H9 (cell line): ENCODE results near the gene GJA8. TPM values are rescaled to one million over a fixed set of nuclear protein-coding genes. Genes with fewer than 3 reads are reported as not detected.
"Not testable (repeated sequence)": the region's sequence is repeated elsewhere in the genome, so short reads cannot be mapped to it uniquely, and the experiment has no call there.

Source experiments
- DNase-seq: peaks from one replicate; pipeline ENCODE4 v3.0.0-alpha.2; 2017
- H2AFZ ChIP-seq: one replicate; pipeline ENCODE4 v1.6.1; 2013; ENCODE audit warnings: mild to moderate bottlenecking, low read length, control low read depth, moderate library complexity
- H2AK5ac ChIP-seq: 2 replicates; pipeline ENCODE4 v1.6.1; 2013; ENCODE audit warnings: low read length, control low read depth, mixed read lengths; ENCODE audit not compliant: insufficient read length
- H2BK120ac ChIP-seq: one replicate; pipeline ENCODE4 v1.6.1; 2013; ENCODE audit warnings: low read depth, mild to moderate bottlenecking, low read length, control low read depth, inconsistent platforms; ENCODE audit not compliant: poor library complexity, severe bottlenecking
- H2BK12ac ChIP-seq: 2 replicates; pipeline ENCODE4 v1.6.1; 2013; ENCODE audit warnings: low read length, control low read depth, mixed read lengths, low read depth; ENCODE audit not compliant: insufficient read length
- H2BK15ac ChIP-seq: 2 replicates; pipeline ENCODE4 v1.6.1; 2013; ENCODE audit warnings: low read depth, low read length, control low read depth
- H2BK20ac ChIP-seq: one replicate; pipeline ENCODE4 v1.6.1; 2013; ENCODE audit warnings: low read depth, mild to moderate bottlenecking, low read length, control low read depth, inconsistent platforms; ENCODE audit not compliant: poor library complexity, severe bottlenecking
- H2BK5ac ChIP-seq: 2 replicates; pipeline ENCODE4 v1.6.1; 2013; ENCODE audit warnings: low read length, control low read depth, mixed read lengths; ENCODE audit not compliant: insufficient read length
- H3K14ac ChIP-seq: 2 replicates; pipeline ENCODE4 v1.6.1; 2013; ENCODE audit warnings: low read length, control low read depth; ENCODE audit not compliant: insufficient read depth
- H3K18ac ChIP-seq: 2 replicates; pipeline ENCODE4 v1.6.1; 2013; ENCODE audit warnings: low read depth, mild to moderate bottlenecking, mixed read lengths, low read length, control low read depth; ENCODE audit not compliant: insufficient read length
- H3K23ac ChIP-seq: 2 replicates; pipeline ENCODE4 v1.6.1; 2013; ENCODE audit warnings: low read length, control low read depth, mixed read lengths, low read depth; ENCODE audit not compliant: insufficient read length
- H3K23me2 ChIP-seq: 2 replicates; pipeline ENCODE4 v1.6.1; 2013; ENCODE audit warnings: low read depth, mild to moderate bottlenecking, mixed read lengths, low read length, control low read depth; ENCODE audit not compliant: insufficient read length, poor library complexity, severe bottlenecking
- H3K27ac ChIP-seq: 2 replicates; pipeline ENCODE4 v1.5.1; 2013; ENCODE audit warnings: low read length, control low read depth, mixed read lengths, low read depth; ENCODE audit not compliant: insufficient read length
- H3K27me3 ChIP-seq: 2 replicates; pipeline ENCODE4 v1.6.1; 2013; ENCODE audit warnings: low read length, control low read depth, inconsistent platforms; ENCODE audit not compliant: insufficient read depth
- H3K4ac ChIP-seq: 2 replicates; pipeline ENCODE4 v1.6.1; 2013; ENCODE audit warnings: low read depth, mild to moderate bottlenecking, control low read depth, inconsistent platforms, low read length, moderate library complexity
- H3K4me1 ChIP-seq: 2 replicates; pipeline ENCODE4 v1.6.1; 2013; ENCODE audit warnings: low read length, control low read depth, inconsistent platforms; ENCODE audit not compliant: insufficient read depth
- H3K4me2 ChIP-seq: 2 replicates; pipeline ENCODE4 v1.6.1; 2013; ENCODE audit warnings: low read length, control low read depth, mixed read lengths; ENCODE audit not compliant: insufficient read length, insufficient read depth
- H3K56ac ChIP-seq: 2 replicates; pipeline ENCODE4 v1.6.1; 2013; ENCODE audit warnings: low read depth, mild to moderate bottlenecking, mixed read lengths, low read length, control low read depth; ENCODE audit not compliant: insufficient read length
- H3K79me1 ChIP-seq: 2 replicates; pipeline ENCODE4 v1.6.1; 2013; ENCODE audit warnings: low read depth, mild to moderate bottlenecking, moderate library complexity, low read length, control low read depth, inconsistent platforms; ENCODE audit not compliant: insufficient read depth, poor library complexity, severe bottlenecking
- H3K79me2 ChIP-seq: 2 replicates; pipeline ENCODE4 v1.6.1; 2013; ENCODE audit warnings: low read length, control low read depth, inconsistent platforms; ENCODE audit not compliant: insufficient read depth
- H3K9ac ChIP-seq: 2 replicates; pipeline ENCODE4 v1.6.1; 2013; ENCODE audit warnings: low read length, control low read depth, mixed read lengths; ENCODE audit not compliant: insufficient read length; ENCODE audit errors: extremely low read depth
- H3K9me3 ChIP-seq: one replicate; pipeline ENCODE4 v1.6.1; 2013; ENCODE audit warnings: low read depth, low read length, inconsistent platforms; ENCODE audit not compliant: control insufficient read depth
- H3T11ph ChIP-seq: one replicate; pipeline ENCODE4 v1.6.1; 2013; ENCODE audit warnings: mild to moderate bottlenecking, low read length, control low read depth, inconsistent platforms
- H4K20me1 ChIP-seq: one replicate; pipeline ENCODE4 v1.6.1; 2013; ENCODE audit not compliant: control insufficient read depth, insufficient read length, insufficient read depth
- H4K5ac ChIP-seq: 2 replicates; pipeline ENCODE4 v1.6.1; 2013; ENCODE audit warnings: low read depth, mild to moderate bottlenecking, mixed read lengths, low read length, control low read depth; ENCODE audit not compliant: insufficient read length
- H4K8ac ChIP-seq: replicated peaks from 2 replicates; pipeline ENCODE4 v1.6.1; 2013; ENCODE audit warnings: low read length, control low read depth, mixed read lengths, low read depth; ENCODE audit not compliant: insufficient read length
- H4K91ac ChIP-seq: 2 replicates; pipeline ENCODE4 v1.6.1; 2013; ENCODE audit warnings: low read depth, mild to moderate bottlenecking, moderate library complexity, mixed read lengths, low read length, control low read depth; ENCODE audit not compliant: insufficient read length
- H3K27ac Mint-ChIP-seq, 3 experiments: 2 replicates in 2 of 3; 3 replicates in 1 of 3; pipeline ENCODE4 v1.8.0; 2020 to 2021; ENCODE audit warnings: mixed read lengths in 3 of 3, mild to moderate bottlenecking in 1 of 3, moderate library complexity in 1 of 3
- H3K27me3 Mint-ChIP-seq: 2 replicates; pipeline ENCODE4 v1.8.0; 2021; ENCODE audit warnings: low read depth, mild to moderate bottlenecking, moderate library complexity, mixed read lengths
- H3K36me3 Mint-ChIP-seq, 3 experiments: 2 replicates in 2 of 3; 3 replicates in 1 of 3; pipeline ENCODE4 v1.8.0; 2020 to 2021; ENCODE audit warnings: low read depth in 3 of 3, mixed read lengths in 3 of 3; ENCODE audit not compliant: insufficient read depth in 1 of 3
- H3K4me1 Mint-ChIP-seq, 2 experiments: 2 replicates each; pipeline ENCODE4 v1.8.0; 2020; ENCODE audit warnings: mixed read lengths in 2 of 2
- H3K4me3 Mint-ChIP-seq, 2 experiments: 2 replicates in 1 of 2; 3 replicates in 1 of 2; pipeline ENCODE4 v1.8.0; 2020 to 2021; ENCODE audit warnings: mild to moderate bottlenecking in 2 of 2, mixed read lengths in 2 of 2, moderate library complexity in 1 of 2
- H3K9me3 Mint-ChIP-seq, 2 experiments: 2 replicates in 1 of 2; 3 replicates in 1 of 2; pipeline ENCODE4 v1.8.0; 2020; ENCODE audit warnings: mild to moderate bottlenecking in 2 of 2, mixed read lengths in 2 of 2, moderate library complexity in 1 of 2
- CTCF ChIP-seq: fragments of 200-600 bp; sonication (generic); conservative IDR thresholded peaks from 3 replicates; pipeline ENCODE4 v1.8.0; 2021; ENCODE audit warnings: antibody characterized with exemption, mild to moderate bottlenecking
- WGBS: extraction: QIAGEN DNeasy Blood & Tissue Kit; methylation state at CpG from one replicate; pipeline ENCODE4 v1.1.7; 2013; ENCODE audit warnings: missing lambda C conversion rate, low lambda C conversion rate, mixed read lengths; ENCODE audit not compliant: insufficient read length; ENCODE audit errors: extremely low coverage; 5-methylcytosine and 5-hydroxymethylcytosine counted together
- total RNA-seq: library from RNA; stranded (reverse); gene quantifications from 2 replicates; pipeline ENCODE4 v1.2.1, GENCODE V29; 2021

The GJA8 gene
- total RNA-seq, 1 experiment from 2014 or later: not detected

GRCh38 chr1:147853391-147853790 is 49.2 kb upstream of the GJA8 start:
- Histone ChIP-seq H3K27me3 (no peaks in the 10 kb centered on the region), H4K91ac (no peak overlapping the region), H2AK5ac (no peak overlapping the region), H3K23ac (no peak overlapping the region), H3T11ph (no peak overlapping the region), H3K27ac (no peak overlapping the region), H4K20me1 (no peaks in the 10 kb centered on the region), H3K14ac (no peak overlapping the region), H3K79me1 (no peaks in the 10 kb centered on the region), H3K4me2 (no peak overlapping the region), H2AFZ (peak overlapping the region; percentile 4), H2BK20ac (no peak overlapping the region), H2BK15ac (no peak overlapping the region), H2BK5ac (no peak overlapping the region), H4K5ac (no peak overlapping the region), H3K4ac (no peak overlapping the region), H3K79me2 (no peaks in the 10 kb centered on the region), H3K18ac (no peak overlapping the region), H2BK120ac (no peak overlapping the region), H3K23me2 (no peaks in the 10 kb centered on the region), H2BK12ac (no peak overlapping the region), H3K56ac (no peak overlapping the region), H4K8ac (no peak overlapping the region), H3K4me1 (peaks cover 10% of the 10 kb centered on the region), H3K9ac (no peak overlapping the region), H3K9me3 (no peaks in the 10 kb centered on the region)
- Mint-ChIP-seq H3K4me3 (no peak overlapping the region), H3K4me1 (peaks cover 18 to 25% of the 10 kb centered on the region in 2 experiments), H3K9me3 (peaks cover 3 to 4% of the 10 kb centered on the region in 2 experiments; a peak in 4 of 5 replicates), H3K36me3 (peaks cover 0 to 12% (median 0%) of the 10 kb centered on the region in 3 experiments; a peak in 3 of 7 replicates), H3K27ac (peak overlapping the region in 2 of 3 experiments; percentile 3 to 54; a peak in 3 of 7 replicates), H3K27me3 (peaks cover 5% of the 10 kb centered on the region)
- DNase-seq: no peak
- no CpG with 5 or more reads among the region's 3 CpGs for WGBS
- no peak for TF ChIP-seq CTCF

- H2BK5ac ChIP-seq, H3K56ac ChIP-seq, DNase-seq, H4K5ac ChIP-seq, H4K8ac ChIP-seq, H3K79me1 ChIP-seq, H3K9me3 ChIP-seq, H3K9me3 Mint-ChIP-seq, H3K9ac ChIP-seq, H3K23ac ChIP-seq, H3K4ac ChIP-seq, H3K27me3 Mint-ChIP-seq, H2AK5ac ChIP-seq, H2BK15ac ChIP-seq, H3K4me2 ChIP-seq, H3K4me3 Mint-ChIP-seq, H4K20me1 ChIP-seq, H3K27me3 ChIP-seq, H3T11ph ChIP-seq, H2BK12ac ChIP-seq, H2BK20ac ChIP-seq, H3K4me1 ChIP-seq, H3K27ac ChIP-seq, H4K91ac ChIP-seq, H3K23me2 ChIP-seq, H3K79me2 ChIP-seq, H2BK120ac ChIP-seq: not testable (repeated sequence)
- peaks cover 0 to 12% (median 0%) of the 10 kb centered on the region in 3 experiments; a peak in 4 of 7 replicates for H3K36me3 Mint-ChIP-seq
- H3K27ac Mint-ChIP-seq: peak overlapping the region in 1 of 3 experiments; percentile 46; a peak in 1 of 7 replicates
- Histone ChIP-seq H3K14ac (peak overlapping the region; percentile 75; the same call in 1 of the 2 replicates), H3K18ac (peak overlapping the region; percentile 56), H2AFZ (peak overlapping the region; percentile 60)
- peaks cover 6 to 16% of the 10 kb centered on the region in 2 experiments for H3K4me1 Mint-ChIP-seq
- no CpG with 5 or more reads among the region's 4 CpGs for WGBS
These were observed 47.6 kb upstream of the GJA8 start for GRCh38 chr1:147854989-147855388.
